ENCODE data around the gene TMEM154. TPM values are rescaled to one million over a fixed set of nuclear protein-coding genes. Genes with fewer than 3 reads are reported as not detected.

The TMEM154 gene
- total RNA-seq, 2 experiments from 2014 or later: 12.2 to 17.5 TPM

- intact Hi-C loops (cut with micrococcal nuclease): no loop called here
- Mint-ChIP-seq H3K27me3 (peaks cover 10% of the 10 kb centered on the region), H3K36me3 (ENCODE audit: low read depth) (no peaks in the 10 kb centered on the region), H3K4me3 (no peak overlapping the region), H3K4me1 (ENCODE audit: low read depth) (no peaks in the 10 kb centered on the region), H3K27ac (no peak overlapping the region), H3K9me3 (no peaks in the 10 kb centered on the region)
- ChIA-PET POLR2A (interaction anchor here (0.5 kb wide), 1 partner anchor 27 kb away, joined by 3 read pairs; no protein-coding TSS in a partner anchor), CTCF (no interaction called here)
- no peak for TF ChIP-seq CTCF (IDR thresholded peaks at IDR 0.05)
- ATAC-seq (no peak), DNase-seq (no peak)
Measured at GRCh38 chr4:152618971-152619370, 60.8 kb downstream of the TMEM154 start.

- no peak overlapping the region for H3K27ac Mint-ChIP-seq
- peaks cover 14% of the 10 kb centered on the region for H3K27me3 Mint-ChIP-seq
- CTCF ChIA-PET: no interaction called here
- POLR2A ChIA-PET: interaction anchor here (0.6 kb wide), 1 partner anchor 136 kb away, joined by 3 read pairs; no protein-coding TSS in a partner anchor
- intact Hi-C loops (cut with micrococcal nuclease): no loop called here
- no peaks in the 10 kb centered on the region for H3K9me3 Mint-ChIP-seq
- no peak overlapping the region for H3K4me3 Mint-ChIP-seq
- ATAC-seq (no peak), DNase-seq (no peak)
- no peak for TF ChIP-seq CTCF (IDR thresholded peaks at IDR 0.05)
- no peaks in the 10 kb centered on the region for H3K4me1 Mint-ChIP-seq (ENCODE audit: low read depth)
- no peaks in the 10 kb centered on the region for H3K36me3 Mint-ChIP-seq (ENCODE audit: low read depth)
Measured at GRCh38 chr4:152616804-152617203, 63.0 kb downstream of the TMEM154 start.

- ATAC-seq (no peak), DNase-seq (no peak)
- H3K27me3 Mint-ChIP-seq: peaks cover 14% of the 10 kb centered on the region
- TF ChIP-seq CTCF (IDR thresholded peaks at IDR 0.05): no peak
- intact Hi-C loops (cut with micrococcal nuclease): no loop called here
- no peak overlapping the region for H3K4me3 Mint-ChIP-seq
- POLR2A ChIA-PET: no interaction called here
- no peaks in the 10 kb centered on the region for H3K36me3 Mint-ChIP-seq (ENCODE audit: low read depth)
- no peaks in the 10 kb centered on the region for H3K4me1 Mint-ChIP-seq (ENCODE audit: low read depth)
- H3K27ac Mint-ChIP-seq: no peak overlapping the region
- H3K9me3 Mint-ChIP-seq: no peaks in the 10 kb centered on the region
- CTCF ChIA-PET: interaction anchor here (2.3 kb wide), 1 partner anchor 112 kb away, joined by 8 read pairs; no protein-coding TSS in a partner anchor
Measured at GRCh38 chr4:152613841-152614721, 65.7 kb downstream of the TMEM154 start.

- Mint-ChIP-seq H3K4me1 (ENCODE audit: low read depth) (no peaks in the 10 kb centered on the region), H3K27me3 (peaks cover 12% of the 10 kb centered on the region), H3K4me3 (no peak overlapping the region), H3K9me3 (no peaks in the 10 kb centered on the region), H3K36me3 (ENCODE audit: low read depth) (no peaks in the 10 kb centered on the region), H3K27ac (no peak overlapping the region)
- ATAC-seq (no peak), DNase-seq (no peak)
- intact Hi-C loops (cut with micrococcal nuclease): no loop called here
- no peak for TF ChIP-seq CTCF (IDR thresholded peaks at IDR 0.05)
- ChIA-PET POLR2A (no interaction called here), CTCF (interaction anchor here (2.3 kb wide), 1 partner anchor 112 kb away, joined by 8 read pairs; no protein-coding TSS in a partner anchor)
Measured at GRCh38 chr4:152613351-152613750, 66.4 kb downstream of the TMEM154 start.

- Mint-ChIP-seq H3K36me3 (ENCODE audit: low read depth) (no peaks in the 10 kb centered on the region), H3K27ac (no peak overlapping the region), H3K4me3 (no peak overlapping the region), H3K9me3 (no peaks in the 10 kb centered on the region), H3K4me1 (ENCODE audit: low read depth) (no peaks in the 10 kb centered on the region), H3K27me3 (peaks cover 10% of the 10 kb centered on the region)
- ChIA-PET CTCF (interaction anchor here (0.8 to 3.2 kb wide), 5 partner anchors 11 to 155 kb away, joined by 3 to 16 read pairs (median 3); no protein-coding TSS in a partner anchor), POLR2A (no interaction called here)
- intact Hi-C loops (cut with micrococcal nuclease): no loop called here
- no peak for DNase-seq
- no peak for TF ChIP-seq CTCF (IDR thresholded peaks at IDR 0.05)
- ATAC-seq: no peak
Measured at GRCh38 chr4:152610131-152610530, 69.7 kb downstream of the TMEM154 start.

Data from activated CD8-positive, alpha-beta T cell treated with anti-CD3 and anti-CD28 coated beads for 36 hours (primary cell).